Tongue (tissue), 2 donors: ENCODE measurements around the gene MACROD1. TPM values are rescaled to one million over a fixed set of nuclear protein-coding genes. Genes with fewer than 3 reads are reported as not detected.
"Not testable (repeated sequence)": the region's sequence is repeated elsewhere in the genome, so short reads cannot be mapped to it uniquely, and the experiment has no call there.

Source experiments
- DNase-seq: peaks from one replicate; pipeline ENCODE4 v3.0.0-alpha.2; 2015
- total RNA-seq: library from RNA; depleted of rRNA; stranded (reverse); fragments of >200 nt; gene quantifications from one replicate; pipeline ENCODE4 v1.2.3, GENCODE V29; 2014

Gene MACROD1
- total RNA-seq, 1 donor from 2014 or later: 58.8 TPM

GRCh38 chr11:64185693-64186491 is 20.0 kb upstream of the MACROD1 start, which contains the start of gene STIP1:
STIP1 (plus strand) TSS chr11:64186171; CDS start chr11:64186262, 91 bp downstream.
- peak; percentile 100 for DNase-seq

GRCh38 chr11:64185175-64185692 is 19.3 kb upstream of the MACROD1 start:
- peak; percentile 87 for DNase-seq

- DNase-seq: no peak
Measured at GRCh38 chr11:64183890-64184289, 18.0 kb upstream of the MACROD1 start.

GRCh38 chr11:64181506-64182411 is 15.8 kb upstream of the MACROD1 start:
- peak; percentile 95 for DNase-seq

- peak; percentile 28 for DNase-seq
Measured at GRCh38 chr11:64180891-64181290, 15.0 kb upstream of the MACROD1 start.

GRCh38 chr11:64178951-64179639 is 13.2 kb upstream of the MACROD1 start:
- no peak for DNase-seq

- DNase-seq: no peak
Measured at GRCh38 chr11:64178203-64178602, 12.3 kb upstream of the MACROD1 start.

GRCh38 chr11:64176751-64177150 is 10.8 kb upstream of the MACROD1 start:
- DNase-seq: no peak

- DNase-seq: no peak
Measured at GRCh38 chr11:64173616-64174355, 7.9 kb upstream of the MACROD1 start.

GRCh38 chr11:64170419-64170818 is 4.5 kb upstream of the MACROD1 start:
- no peak for DNase-seq

- no peak for DNase-seq
Measured at GRCh38 chr11:64165481-64165841, 452 bp downstream of the MACROD1 start.

GRCh38 chr11:64164392-64165312 is 1.3 kb downstream of the MACROD1 start:
- peak; percentile 89 for DNase-seq

- DNase-seq: no peak
Measured at GRCh38 chr11:64163951-64164350, 2.0 kb downstream of the MACROD1 start.

GRCh38 chr11:64162769-64163168 is 3.1 kb downstream of the MACROD1 start:
- not testable (repeated sequence) for DNase-seq

GRCh38 chr11:64161037-64161436 is 4.9 kb downstream of the MACROD1 start:
- no peak for DNase-seq

- DNase-seq: no peak
Measured at GRCh38 chr11:64157631-64158394, 8.1 kb downstream of the MACROD1 start.

- peak; percentile 69 for DNase-seq
Measured at GRCh38 chr11:64156235-64157011, 9.5 kb downstream of the MACROD1 start.

GRCh38 chr11:64153812-64154211 is 12.1 kb downstream of the MACROD1 start:
- DNase-seq: no peak
